ENCODE data around the gene CAPN5. TPM values are rescaled to one million over a fixed set of nuclear protein-coding genes. Genes with fewer than 3 reads are reported as not detected.

Gene CAPN5
- total and polyA plus RNA-seq, 10 donors = 0.80 to 9.2 (median 4.6) TPM

- intact Hi-C loops (cut with DNase I; ENCODE audit: low total_unique reads) = no loop called here
- peaks cover 0 to 30% (median 3%) of the 10 kb centered on the region in 6 donors for H3K4me1 ChIP-seq
- no peak overlapping the region for H3K27ac ChIP-seq
- WGBS, 5 donors = 16 to 54% (median 34%) methylated on average over 21 to 55 of the region's 55 CpGs
- H3K4me3 ChIP-seq = no peak overlapping the region
- H3K27me3 ChIP-seq (replicated peaks in 1 of 7) = peaks cover 0 to 31% (median 13%) of the 10 kb centered on the region in 7 donors
- no peaks in the 10 kb centered on the region for H3K9me3 ChIP-seq
- DNase-seq = no peak
- H3K36me3 ChIP-seq = no peaks in the 10 kb centered on the region
- TF ChIP-seq POLR2A (IDR thresholded peaks at IDR 0.05) (no peak), CTCF (IDR thresholded peaks at IDR 0.05 in 8 of 11, conservative IDR thresholded peaks at IDR 0.05 in 3 of 11) (no peak), POLR2AphosphoS5 (IDR thresholded peaks at IDR 0.05) (no peak)
These were observed 71.4 kb downstream of the CAPN5 start for GRCh38 chr11:77138106-77138649.

- Histone ChIP-seq H3K4me3 (no peak overlapping the region), H3K27me3 (replicated peaks in 1 of 7) (peaks cover 0 to 31% (median 13%) of the 10 kb centered on the region in 7 donors), H3K27ac (no peak overlapping the region), H3K36me3 (no peaks in the 10 kb centered on the region), H3K9me3 (no peaks in the 10 kb centered on the region), H3K4me1 (peaks cover 0 to 30% (median 3%) of the 10 kb centered on the region in 6 donors)
- 91 to 95% (median 95%) methylated on average over 7 to 8 of the region's 8 CpGs for WGBS, 5 donors
- TF ChIP-seq POLR2AphosphoS5 (IDR thresholded peaks at IDR 0.05) (no peak), POLR2A (IDR thresholded peaks at IDR 0.05) (no peak), CTCF (IDR thresholded peaks at IDR 0.05 in 8 of 11, conservative IDR thresholded peaks at IDR 0.05 in 3 of 11) (no peak)
- DNase-seq = no peak
- intact Hi-C loops (cut with DNase I; ENCODE audit: low total_unique reads) = no loop called here
These were observed 72.4 kb downstream of the CAPN5 start for GRCh38 chr11:77139201-77139600.

GRCh38 chr11:77140231-77140851 is 73.6 kb downstream of the CAPN5 start:
- TF ChIP-seq POLR2A (IDR thresholded peaks at IDR 0.05) (no peak), POLR2AphosphoS5 (IDR thresholded peaks at IDR 0.05) (peak in 2 of 3 donors; percentile 42 to 63), CTCF (IDR thresholded peaks at IDR 0.05 in 8 of 11, conservative IDR thresholded peaks at IDR 0.05 in 3 of 11) (no peak)
- no peak for DNase-seq
- WGBS, 5 donors = 52 to 67% (median 64%) methylated on average over 7 to 8 of the region's 8 CpGs
- peak overlapping the region in 4 of 8 donors; percentile 21 to 66 (median 40) for H3K27ac ChIP-seq
- peaks cover 0 to 31% (median 13%) of the 10 kb centered on the region in 7 donors for H3K27me3 ChIP-seq (replicated peaks in 1 of 7)
- no peaks in the 10 kb centered on the region for H3K9me3 ChIP-seq
- peaks cover 0 to 30% (median 3%) of the 10 kb centered on the region in 6 donors for H3K4me1 ChIP-seq
- intact Hi-C loops (cut with DNase I; ENCODE audit: low total_unique reads) = no loop called here
- H3K4me3 ChIP-seq = no peak overlapping the region
- H3K36me3 ChIP-seq = no peaks in the 10 kb centered on the region

GRCh38 chr11:77141034-77141433 is 74.3 kb downstream of the CAPN5 start:
- no peaks in the 10 kb centered on the region for H3K9me3 ChIP-seq
- WGBS, 5 donors = 84 to 96% (median 93%) methylated on average over 4 of the region's 4 CpGs
- intact Hi-C loops (cut with DNase I; ENCODE audit: low total_unique reads) = no loop called here
- H3K27ac ChIP-seq = peak overlapping the region in 2 of 8 donors; percentile 53 to 66
- DNase-seq = no peak
- no peak for TF ChIP-seq CTCF (IDR thresholded peaks at IDR 0.05 in 8 of 11, conservative IDR thresholded peaks at IDR 0.05 in 3 of 11)
- TF ChIP-seq POLR2A (IDR thresholded peaks at IDR 0.05) = no peak
- no peak for TF ChIP-seq POLR2AphosphoS5 (IDR thresholded peaks at IDR 0.05)
- H3K4me1 ChIP-seq = peaks cover 0 to 30% (median 3%) of the 10 kb centered on the region in 6 donors
- H3K4me3 ChIP-seq = no peak overlapping the region
- H3K27me3 ChIP-seq (replicated peaks in 1 of 7) = peaks cover 0 to 31% (median 13%) of the 10 kb centered on the region in 7 donors
- H3K36me3 ChIP-seq = no peaks in the 10 kb centered on the region
